GDM1 (cell line): ENCODE measurements around the gene LPAR6.

ENCODE experiments used
- DNase-seq: peaks from one replicate; lab custom pipeline; 2025; lab: John Stamatoyannopoulos, UW

LPAR6 gene

GRCh38 chr13:48369988-48370387 lies 42.9 kb downstream of the LPAR6 start:
- DNase-seq = no peak
